ENCODE data around the gene NID2. TPM values are rescaled to one million over a fixed set of nuclear protein-coding genes. Genes with fewer than 3 reads are reported as not detected.

NID2 gene
- total and polyA plus RNA-seq, 2 experiments from 2014 or later: 52.8 to 65.7 TPM

DNA sequence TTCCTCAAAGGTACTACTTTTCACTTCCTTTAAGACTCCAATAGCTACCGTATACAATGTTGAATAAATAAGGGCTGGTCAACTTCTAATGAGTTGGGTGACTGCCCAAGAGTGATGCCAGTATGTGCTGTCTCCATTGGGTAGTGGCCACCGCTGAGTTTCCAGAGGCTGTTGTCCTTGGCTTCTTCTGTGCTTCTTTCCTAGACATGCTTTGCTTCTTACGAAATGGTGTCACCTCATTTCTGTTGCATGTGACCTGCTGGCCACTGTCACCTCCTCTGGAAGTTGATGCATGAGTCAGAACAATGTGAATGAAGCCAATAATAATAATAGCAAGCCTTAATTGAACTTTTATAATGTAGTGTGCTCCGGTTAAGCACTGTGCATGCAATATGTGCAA is 7.5 kb upstream of the NID2 start:
- Histone ChIP-seq H3K9me2 (replicated peaks; ENCODE audit: insufficient read depth) (no peaks in the 10 kb centered on the region), H3K9me3 (ENCODE audit: low read depth) (no peaks in the 10 kb centered on the region), H4K20me1 (ENCODE audit: insufficient read depth, poor library complexity, severe bottlenecking) (no peaks in the 10 kb centered on the region), H3K4me2 (no peak overlapping the region), H3K4me1 (ENCODE audit: insufficient read depth) (peaks cover 19% of the 10 kb centered on the region), H3K4me3 (no peak overlapping the region), H2AFZ (no peak overlapping the region), H3K27me3 (no peaks in the 10 kb centered on the region), H3K36me3 (replicated peaks; ENCODE audit: insufficient read depth, low read depth) (no peaks in the 10 kb centered on the region), H3K27ac (no peak overlapping the region), H3K79me2 (no peaks in the 10 kb centered on the region)
- no peak for DNase-seq (ENCODE audit: low spot score)
- WGBS (ENCODE audit: low lambda C conversion rate, missing lambda C conversion rate): 80% methylated on average over 4 of the region's 4 CpGs
- TF ChIP-seq, protein P1, sequence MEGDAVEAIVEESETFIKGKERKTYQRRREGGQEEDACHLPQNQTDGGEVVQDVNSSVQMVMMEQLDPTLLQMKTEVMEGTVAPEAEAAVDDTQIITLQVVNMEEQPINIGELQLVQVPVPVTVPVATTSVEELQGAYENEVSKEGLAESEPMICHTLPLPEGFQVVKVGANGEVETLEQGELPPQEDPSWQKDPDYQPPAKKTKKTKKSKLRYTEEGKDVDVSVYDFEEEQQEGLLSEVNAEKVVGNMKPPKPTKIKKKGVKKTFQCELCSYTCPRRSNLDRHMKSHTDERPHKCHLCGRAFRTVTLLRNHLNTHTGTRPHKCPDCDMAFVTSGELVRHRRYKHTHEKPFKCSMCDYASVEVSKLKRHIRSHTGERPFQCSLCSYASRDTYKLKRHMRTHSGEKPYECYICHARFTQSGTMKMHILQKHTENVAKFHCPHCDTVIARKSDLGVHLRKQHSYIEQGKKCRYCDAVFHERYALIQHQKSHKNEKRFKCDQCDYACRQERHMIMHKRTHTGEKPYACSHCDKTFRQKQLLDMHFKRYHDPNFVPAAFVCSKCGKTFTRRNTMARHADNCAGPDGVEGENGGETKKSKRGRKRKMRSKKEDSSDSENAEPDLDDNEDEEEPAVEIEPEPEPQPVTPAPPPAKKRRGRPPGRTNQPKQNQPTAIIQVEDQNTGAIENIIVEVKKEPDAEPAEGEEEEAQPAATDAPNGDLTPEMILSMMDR (IDR thresholded peaks at IDR 0.05; ENCODE audit: poor library complexity): no peak
- no peak for TF ChIP-seq EZH2phosphoT487 (IDR thresholded peaks at IDR 0.05; ENCODE audit: low read depth, severe bottlenecking, unreplicated experiment)
- no peak for TF ChIP-seq EZH2 (IDR thresholded peaks at IDR 0.05; ENCODE audit: borderline replicate concordance)

DNA sequence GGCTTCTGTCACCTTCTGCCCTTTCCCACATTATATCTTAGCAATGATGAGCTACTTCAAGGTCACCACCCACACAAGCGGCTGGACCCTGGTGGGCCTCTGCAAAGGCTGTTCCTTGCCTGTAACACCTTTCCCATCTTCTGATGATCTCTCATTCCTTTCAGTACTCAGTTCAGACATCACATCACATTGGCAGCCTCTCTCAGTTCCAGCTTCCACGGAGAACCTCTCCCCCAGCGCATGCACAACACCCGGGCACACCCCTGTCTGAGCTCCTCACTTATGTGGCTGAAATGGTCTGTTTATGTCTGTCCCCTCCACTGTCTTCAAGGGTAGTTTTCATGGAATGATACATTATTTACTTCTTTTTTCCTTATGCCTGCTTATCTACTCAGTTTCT is 6.5 kb upstream of the NID2 start:
- Histone ChIP-seq H4K20me1 (ENCODE audit: insufficient read depth, poor library complexity, severe bottlenecking) (no peaks in the 10 kb centered on the region), H3K9me2 (replicated peaks; ENCODE audit: insufficient read depth) (no peaks in the 10 kb centered on the region), H3K79me2 (no peaks in the 10 kb centered on the region), H2AFZ (no peak overlapping the region), H3K27ac (no peak overlapping the region), H3K4me2 (no peak overlapping the region), H3K4me1 (ENCODE audit: insufficient read depth) (peaks cover 15% of the 10 kb centered on the region), H3K36me3 (replicated peaks; ENCODE audit: insufficient read depth, low read depth) (no peaks in the 10 kb centered on the region), H3K9me3 (ENCODE audit: low read depth) (no peaks in the 10 kb centered on the region), H3K4me3 (no peak overlapping the region), H3K27me3 (peaks cover 4% of the 10 kb centered on the region)
- no peak for TF ChIP-seq EZH2 (IDR thresholded peaks at IDR 0.05; ENCODE audit: borderline replicate concordance)
- TF ChIP-seq, protein P1 (IDR thresholded peaks at IDR 0.05; ENCODE audit: poor library complexity): no peak
- TF ChIP-seq EZH2phosphoT487 (IDR thresholded peaks at IDR 0.05; ENCODE audit: low read depth, severe bottlenecking, unreplicated experiment): no peak
- DNase-seq (ENCODE audit: low spot score): no peak
- WGBS (ENCODE audit: low lambda C conversion rate, missing lambda C conversion rate): 93% methylated on average over 4 of the region's 4 CpGs

DNA sequence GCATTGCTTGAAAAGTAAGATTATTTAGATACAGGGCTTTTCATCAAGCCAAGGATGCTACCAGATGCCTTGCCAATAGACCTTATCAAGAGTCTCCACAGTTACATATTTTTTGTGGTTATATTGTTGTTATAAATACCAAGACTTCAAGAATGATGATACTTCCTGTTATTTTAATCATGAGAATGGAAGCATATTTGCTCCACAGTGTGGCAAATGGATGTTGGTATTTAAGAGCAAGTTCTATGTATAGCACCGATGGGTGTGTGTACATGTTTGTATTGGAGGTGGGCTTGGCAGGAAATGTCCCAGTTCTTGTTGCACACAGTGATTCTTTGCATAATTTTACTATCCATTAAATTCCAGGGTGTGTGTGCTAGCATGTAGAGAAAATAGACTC is 4.4 kb upstream of the NID2 start:
- no peak overlapping the region for H3K27ac ChIP-seq
- H3K27me3 ChIP-seq: peaks cover 13% of the 10 kb centered on the region
- H4K20me1 ChIP-seq (ENCODE audit: insufficient read depth, poor library complexity, severe bottlenecking): no peaks in the 10 kb centered on the region
- no peak for DNase-seq (ENCODE audit: low spot score)
- H3K4me3 ChIP-seq: no peak overlapping the region
- no peak overlapping the region for H3K4me2 ChIP-seq
- H2AFZ ChIP-seq: no peak overlapping the region
- H3K9me2 ChIP-seq (replicated peaks; ENCODE audit: insufficient read depth): no peaks in the 10 kb centered on the region
- H3K4me1 ChIP-seq (ENCODE audit: insufficient read depth): peaks cover 5% of the 10 kb centered on the region
- no peaks in the 10 kb centered on the region for H3K79me2 ChIP-seq
- TF ChIP-seq, protein P1 (IDR thresholded peaks at IDR 0.05; ENCODE audit: poor library complexity): no peak
- no peak for TF ChIP-seq EZH2phosphoT487 (IDR thresholded peaks at IDR 0.05; ENCODE audit: low read depth, severe bottlenecking, unreplicated experiment)
- TF ChIP-seq EZH2 (IDR thresholded peaks at IDR 0.05; ENCODE audit: borderline replicate concordance): no peak
- no peaks in the 10 kb centered on the region for H3K36me3 ChIP-seq (replicated peaks; ENCODE audit: insufficient read depth, low read depth)
- 67% methylated on average over 1 of the region's 1 CpG for WGBS (ENCODE audit: low lambda C conversion rate, missing lambda C conversion rate)
- H3K9me3 ChIP-seq (ENCODE audit: low read depth): no peaks in the 10 kb centered on the region
